HFFc6 (cell line): Measurements from ENCODE around the gene LRP5. TPM values are rescaled to one million over a fixed set of nuclear protein-coding genes. Genes with fewer than 3 reads are reported as not detected.
A peak's percentile ranks its signal among the peaks of the same experiment; 100 is the strongest.

Experiments
- DNase-seq: peaks from one replicate; pipeline ENCODE4 v3.0.0-alpha.2; 2018
- H3K27ac Mint-ChIP-seq: 2 replicates; pipeline ENCODE4 v1.8.0; 2020; ENCODE audit warnings: mild to moderate bottlenecking, mixed read lengths
- H3K27me3 Mint-ChIP-seq: 2 replicates; pipeline ENCODE4 v1.8.0; 2021; ENCODE audit warnings: mild to moderate bottlenecking, moderate library complexity, mixed read lengths; ENCODE audit not compliant: insufficient read depth
- H3K36me3 Mint-ChIP-seq: 2 replicates; pipeline ENCODE4 v1.8.0; 2021; ENCODE audit warnings: low read depth, mixed read lengths
- H3K4me1 Mint-ChIP-seq: 2 replicates; pipeline ENCODE4 v1.8.0; 2020; ENCODE audit warnings: low read depth, mixed read lengths
- H3K4me3 Mint-ChIP-seq: 2 replicates; pipeline ENCODE4 v1.8.0; 2020; ENCODE audit warnings: mild to moderate bottlenecking, moderate library complexity, mixed read lengths
- H3K9me3 Mint-ChIP-seq: 2 replicates; pipeline ENCODE4 v1.8.0; 2020; ENCODE audit warnings: mild to moderate bottlenecking, mixed read lengths
- total RNA-seq, 6 experiments: library from RNA; stranded (reverse); fragmentation: NEBNext Ultra II Directional; extraction: Animal tissue kit (Norgen Biotek cat#: 25700); gene quantifications; 2 replicates in 1 of 6; 3 replicates in 5 of 6; pipeline ENCODE4 v1.2.3, GENCODE V29; 2021
- TF ChIP-seq, protein P1 (sequence below): fragments of 200-600 bp; sonication (generic); IDR thresholded peaks from 2 replicates; pipeline ENCODE4 v1.5.0; 2021; ENCODE audit warnings: antibody characterized with exemption, mild to moderate bottlenecking

Gene LRP5
- total RNA-seq, 6 experiments from 2014 or later, result 2.5 to 14.9 (median 3.8) TPM

GRCh38 chr11:68373815-68374501, 61.6 kb downstream of the LRP5 start:
- no peaks in the 10 kb centered on the region for H3K9me3 Mint-ChIP-seq
- TF ChIP-seq, protein P1, sequence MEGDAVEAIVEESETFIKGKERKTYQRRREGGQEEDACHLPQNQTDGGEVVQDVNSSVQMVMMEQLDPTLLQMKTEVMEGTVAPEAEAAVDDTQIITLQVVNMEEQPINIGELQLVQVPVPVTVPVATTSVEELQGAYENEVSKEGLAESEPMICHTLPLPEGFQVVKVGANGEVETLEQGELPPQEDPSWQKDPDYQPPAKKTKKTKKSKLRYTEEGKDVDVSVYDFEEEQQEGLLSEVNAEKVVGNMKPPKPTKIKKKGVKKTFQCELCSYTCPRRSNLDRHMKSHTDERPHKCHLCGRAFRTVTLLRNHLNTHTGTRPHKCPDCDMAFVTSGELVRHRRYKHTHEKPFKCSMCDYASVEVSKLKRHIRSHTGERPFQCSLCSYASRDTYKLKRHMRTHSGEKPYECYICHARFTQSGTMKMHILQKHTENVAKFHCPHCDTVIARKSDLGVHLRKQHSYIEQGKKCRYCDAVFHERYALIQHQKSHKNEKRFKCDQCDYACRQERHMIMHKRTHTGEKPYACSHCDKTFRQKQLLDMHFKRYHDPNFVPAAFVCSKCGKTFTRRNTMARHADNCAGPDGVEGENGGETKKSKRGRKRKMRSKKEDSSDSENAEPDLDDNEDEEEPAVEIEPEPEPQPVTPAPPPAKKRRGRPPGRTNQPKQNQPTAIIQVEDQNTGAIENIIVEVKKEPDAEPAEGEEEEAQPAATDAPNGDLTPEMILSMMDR, result no peak
- H3K36me3 Mint-ChIP-seq, result peaks cover 5% of the 10 kb centered on the region; the same call in 1 of the 2 replicates
- peaks cover 17% of the 10 kb centered on the region for H3K27me3 Mint-ChIP-seq
- no peak for DNase-seq
- H3K27ac Mint-ChIP-seq, result peak overlapping the region; percentile 67; the same call in 1 of the 2 replicates
- peak overlapping the region; percentile 52 for H3K4me3 Mint-ChIP-seq
- peaks cover 21% of the 10 kb centered on the region for H3K4me1 Mint-ChIP-seq

DNA sequence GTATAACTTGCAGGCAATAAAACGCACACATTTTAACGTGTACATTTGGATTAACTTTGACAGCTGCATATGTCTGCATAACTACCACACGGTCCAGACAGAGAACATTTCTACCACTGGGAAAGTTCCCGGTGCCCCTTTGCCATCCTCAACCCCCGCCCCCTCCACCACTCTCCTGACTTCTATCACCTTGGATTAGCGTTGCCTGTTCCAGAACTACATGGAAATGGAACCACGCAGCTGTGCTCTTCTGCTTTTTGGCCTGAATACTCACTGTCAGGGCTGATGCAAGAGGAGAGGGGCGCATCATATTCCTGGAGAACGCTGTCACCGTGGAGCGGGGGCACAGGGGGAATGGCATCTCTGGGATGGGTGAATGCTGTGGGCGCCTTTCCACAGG, 62.1 kb downstream of the LRP5 start:
- no peak for DNase-seq
- Mint-ChIP-seq H3K27me3 (peaks cover 16% of the 10 kb centered on the region), H3K9me3 (no peaks in the 10 kb centered on the region), H3K36me3 (peaks cover 5% of the 10 kb centered on the region; the same call in 1 of the 2 replicates), H3K27ac (0 out of 2 replicates have a peak overlapping the region, but pooled peaks have one; percentile 67), H3K4me3 (peak overlapping the region; percentile 52; the same call in 1 of the 2 replicates), H3K4me1 (peaks cover 21% of the 10 kb centered on the region)
- TF ChIP-seq, protein P1, result no peak

DNA sequence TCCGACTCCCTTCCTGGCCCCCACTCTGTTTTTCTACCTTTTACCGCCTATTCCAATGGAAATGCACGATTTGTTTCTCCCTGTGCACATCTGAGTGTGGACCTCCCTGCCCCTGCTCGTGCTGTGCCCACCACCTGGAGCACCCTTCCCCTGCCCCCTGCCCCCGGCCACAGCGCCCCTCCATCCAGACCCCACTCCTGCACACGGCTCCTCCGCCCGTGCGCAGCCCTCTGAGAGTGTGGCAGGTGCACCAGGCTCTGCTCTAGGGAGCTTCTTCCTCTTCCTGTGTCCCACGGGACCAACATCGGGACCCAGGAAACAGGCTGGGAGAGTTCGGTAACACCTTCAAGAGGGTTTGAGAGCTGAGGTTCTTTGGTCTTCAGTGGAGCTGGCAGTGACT, 62.9 kb downstream of the LRP5 start:
- H3K4me3 Mint-ChIP-seq, result no peak overlapping the region
- DNase-seq, result no peak
- TF ChIP-seq, protein P1, result no peak
- H3K36me3 Mint-ChIP-seq, result peaks cover 5% of the 10 kb centered on the region; the same call in 1 of the 2 replicates
- H3K4me1 Mint-ChIP-seq, result peaks cover 21% of the 10 kb centered on the region
- no peaks in the 10 kb centered on the region for H3K9me3 Mint-ChIP-seq
- no peak overlapping the region for H3K27ac Mint-ChIP-seq
- H3K27me3 Mint-ChIP-seq, result peaks cover 16% of the 10 kb centered on the region

DNA sequence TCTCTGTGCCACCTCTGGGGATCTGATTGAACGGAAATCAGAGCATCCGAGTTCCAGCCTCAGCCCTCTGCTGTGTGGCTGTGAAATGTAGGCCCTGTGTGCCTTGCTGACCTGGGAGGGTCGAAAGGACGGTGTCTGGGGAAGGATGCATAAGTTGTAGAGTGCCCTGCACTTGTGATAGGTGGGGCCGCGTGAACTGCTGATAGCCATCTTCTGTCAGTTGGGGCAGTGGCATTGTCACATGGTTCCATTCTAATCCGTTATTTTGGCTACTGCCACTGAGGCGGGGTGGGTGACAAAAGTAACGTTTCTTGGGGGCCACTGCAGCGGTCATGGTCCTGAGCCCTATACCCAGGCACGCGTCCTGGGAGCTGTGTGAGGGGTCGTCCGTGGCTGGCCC, 63.4 kb downstream of the LRP5 start:
- H3K4me3 Mint-ChIP-seq, result no peak overlapping the region
- H3K4me1 Mint-ChIP-seq, result peaks cover 21% of the 10 kb centered on the region
- H3K27ac Mint-ChIP-seq, result no peak overlapping the region
- H3K27me3 Mint-ChIP-seq, result peaks cover 16% of the 10 kb centered on the region
- DNase-seq, result no peak
- TF ChIP-seq, protein P1, result no peak
- H3K36me3 Mint-ChIP-seq, result peaks cover 5% of the 10 kb centered on the region; the same call in 1 of the 2 replicates
- H3K9me3 Mint-ChIP-seq, result no peaks in the 10 kb centered on the region

DNA sequence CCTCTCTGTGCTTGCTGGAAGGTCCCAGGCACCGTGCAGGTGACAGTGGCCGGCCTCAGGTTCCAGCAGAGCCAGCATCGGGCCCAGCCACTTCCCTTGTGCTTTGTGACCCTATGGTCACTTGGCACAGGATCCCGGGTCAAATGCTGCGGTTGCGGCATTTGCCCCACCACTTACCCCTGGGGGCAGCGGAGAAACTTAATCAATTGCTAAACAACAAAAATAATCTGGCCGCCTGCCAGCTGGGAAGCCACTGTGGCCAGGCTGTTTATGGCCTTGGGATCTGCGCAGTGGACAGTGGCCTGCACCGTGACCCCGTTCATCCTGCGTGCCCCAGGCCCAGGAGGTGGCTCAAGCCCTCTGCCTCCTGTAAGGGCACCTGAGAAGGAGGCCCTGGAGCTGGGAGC, 65.0 kb downstream of the LRP5 start:
- Mint-ChIP-seq H3K9me3 (no peaks in the 10 kb centered on the region), H3K4me1 (peaks cover 21% of the 10 kb centered on the region), H3K36me3 (no peaks in the 10 kb centered on the region), H3K27me3 (peaks cover 9% of the 10 kb centered on the region), H3K27ac (no peak overlapping the region), H3K4me3 (no peak overlapping the region)
- TF ChIP-seq, protein P1, result no peak
- no peak for DNase-seq
